H1 (cell line): ENCODE results near the gene SYNRG.

ENCODE experiments used
- CEBPB ChIP-seq: IDR thresholded peaks from 2 replicates; pipeline ENCODE4 v1.6.1; 2012; ENCODE audit warnings: low read depth, low read length
- CHD1 ChIP-seq: IDR thresholded peaks from 2 replicates; pipeline ENCODE4 v1.6.1; 2012; ENCODE audit warnings: low read depth, low read length, improper control_type of control experiment
- CTCF ChIP-seq, 3 experiments: IDR thresholded peaks; 1 replicate in 2 of 3; 2 replicates in 1 of 3; pipeline versions ENCODE4 v1.5.1 to v1.6.1; 2011; ENCODE audit warnings: low read length in 3 of 3, mild to moderate bottlenecking in 3 of 3, inconsistent platforms in 2 of 3, low read depth in 1 of 3, moderate library complexity in 1 of 3; ENCODE audit not compliant: insufficient read depth in 1 of 3; ENCODE audit errors: control extremely low read depth in 1 of 3
- EP300 ChIP-seq, 2 experiments: IDR thresholded peaks; 1 replicate in 1 of 2; 2 replicates in 1 of 2; pipeline ENCODE4 v1.6.1; 2011 to 2012; ENCODE audit warnings: low read depth in 2 of 2, low read length in 2 of 2, mild to moderate bottlenecking in 2 of 2, borderline replicate concordance in 1 of 2, inconsistent platforms in 1 of 2, moderate library complexity in 1 of 2
- GABPA ChIP-seq: IDR thresholded peaks from 2 replicates; pipeline ENCODE4 v1.6.1; 2011; ENCODE audit warnings: mild to moderate bottlenecking, low read length, moderate library complexity, borderline replicate concordance; ENCODE audit not compliant: insufficient read depth
- NRF1 ChIP-seq: IDR thresholded peaks from 2 replicates; pipeline ENCODE4 v1.6.1; 2011; ENCODE audit warnings: mild to moderate bottlenecking, low read depth, low read length, improper control_type of control experiment
- POLR2A ChIP-seq, 2 experiments: IDR thresholded peaks; 1 replicate in 1 of 2; 2 replicates in 1 of 2; pipeline ENCODE4 v1.6.1; 2011; ENCODE audit warnings: low read depth in 2 of 2, low read length in 2 of 2, mild to moderate bottlenecking in 2 of 2; ENCODE audit errors: control extremely low read depth in 1 of 2
- POLR2AphosphoS5 ChIP-seq: IDR thresholded peaks from 2 replicates; pipeline ENCODE4 v1.6.1; 2011; ENCODE audit warnings: low read depth, low read length
- SIN3A ChIP-seq, 2 experiments: IDR thresholded peaks in 1 of 2; conservative IDR thresholded peaks in 1 of 2; 2 replicates each; pipeline ENCODE4 v1.6.1; 2011 to 2012; ENCODE audit warnings: low read length in 2 of 2, improper control_type of control experiment in 1 of 2, low read depth in 1 of 2, mild to moderate bottlenecking in 1 of 2
- YY1 ChIP-seq: IDR thresholded peaks from 2 replicates; pipeline ENCODE4 v1.6.1; 2011; ENCODE audit warnings: low read depth, mild to moderate bottlenecking, low read length

GRCh38 chr17:37488009-37488604, 121.1 kb downstream of the SYNRG start:
- TF ChIP-seq EP300 (IDR thresholded peaks at IDR 0.05; ENCODE audit: borderline replicate concordance in 1 of 2, low read depth in 2 of 2, low read length in 2 of 2) (no peak), CHD1 (no peak), CEBPB (no peak), CTCF (IDR thresholded peaks at IDR 0.05; ENCODE audit: control extremely low read depth in 1 of 3, insufficient read depth in 1 of 3, low read depth in 1 of 3, low read length in 3 of 3) (no peak), GABPA (no peak), POLR2A (IDR thresholded peaks at IDR 0.05; ENCODE audit: control extremely low read depth in 1 of 2, low read depth in 2 of 2, low read length in 2 of 2) (no peak), POLR2AphosphoS5 (no peak), YY1 (no peak), SIN3A (conservative IDR thresholded peaks at IDR 0.05 in 1 of 2, IDR thresholded peaks at IDR 0.05 in 1 of 2; ENCODE audit: low read depth in 1 of 2, low read length in 2 of 2) (no peak), NRF1 (no peak)
